ENCODE results near the gene ALOX5AP. TPM values are rescaled to one million over a fixed set of nuclear protein-coding genes. Genes with fewer than 3 reads are reported as not detected.

Gene ALOX5AP
- total and polyA plus RNA-seq, 2 experiments from 2014 or later, result 3.3 to 17.2 TPM

GRCh38 chr13:30805603-30806011 is 70.3 kb downstream of the ALOX5AP start:
- Histone ChIP-seq H3K27ac (peak overlapping the region; percentile 72), H3K9me3 (ENCODE audit: low read depth) (no peaks in the 10 kb centered on the region), H3K36me3 (replicated peaks; ENCODE audit: insufficient read depth, low read depth) (no peaks in the 10 kb centered on the region), H3K4me3 (no peak overlapping the region), H3K79me2 (no peaks in the 10 kb centered on the region), H3K4me1 (ENCODE audit: insufficient read depth) (peaks cover 4% of the 10 kb centered on the region), H3K4me2 (no peak overlapping the region), H3K27me3 (no peaks in the 10 kb centered on the region), H4K20me1 (ENCODE audit: insufficient read depth, poor library complexity, severe bottlenecking) (no peaks in the 10 kb centered on the region), H2AFZ (no peak overlapping the region), H3K9me2 (replicated peaks; ENCODE audit: insufficient read depth) (no peaks in the 10 kb centered on the region)
- no peak for DNase-seq (ENCODE audit: low spot score)
- 64% methylated on average over 7 of the region's 7 CpGs for WGBS (ENCODE audit: low lambda C conversion rate, missing lambda C conversion rate)
- no peak for TF ChIP-seq CTCF (IDR thresholded peaks at IDR 0.05; ENCODE audit: poor library complexity)
- TF ChIP-seq EZH2phosphoT487 (IDR thresholded peaks at IDR 0.05; ENCODE audit: low read depth, severe bottlenecking, unreplicated experiment), result no peak
- TF ChIP-seq EZH2 (IDR thresholded peaks at IDR 0.05; ENCODE audit: borderline replicate concordance), result no peak

GRCh38 chr13:30806784-30807183 is 71.4 kb downstream of the ALOX5AP start:
- Histone ChIP-seq H3K36me3 (replicated peaks; ENCODE audit: insufficient read depth, low read depth) (no peaks in the 10 kb centered on the region), H4K20me1 (ENCODE audit: insufficient read depth, poor library complexity, severe bottlenecking) (no peaks in the 10 kb centered on the region)

GRCh38 chr13:30807392-30807791 is 72.0 kb downstream of the ALOX5AP start:
- Histone ChIP-seq H3K36me3 (replicated peaks; ENCODE audit: insufficient read depth, low read depth) (no peaks in the 10 kb centered on the region), H3K4me1 (ENCODE audit: insufficient read depth) (peaks cover 4% of the 10 kb centered on the region), H4K20me1 (ENCODE audit: insufficient read depth, poor library complexity, severe bottlenecking) (no peaks in the 10 kb centered on the region), H3K4me3 (no peak overlapping the region), H3K9me2 (replicated peaks; ENCODE audit: insufficient read depth) (no peaks in the 10 kb centered on the region), H2AFZ (no peak overlapping the region), H3K27ac (no peak overlapping the region), H3K79me2 (no peaks in the 10 kb centered on the region), H3K27me3 (no peaks in the 10 kb centered on the region), H3K4me2 (no peak overlapping the region), H3K9me3 (ENCODE audit: low read depth) (no peaks in the 10 kb centered on the region)
- TF ChIP-seq CTCF (IDR thresholded peaks at IDR 0.05; ENCODE audit: poor library complexity), result no peak
- TF ChIP-seq EZH2phosphoT487 (IDR thresholded peaks at IDR 0.05; ENCODE audit: low read depth, severe bottlenecking, unreplicated experiment), result no peak
- no peak for TF ChIP-seq EZH2 (IDR thresholded peaks at IDR 0.05; ENCODE audit: borderline replicate concordance)
- 92% methylated on average over 4 of the region's 4 CpGs for WGBS (ENCODE audit: low lambda C conversion rate, missing lambda C conversion rate)
- no peak for DNase-seq (ENCODE audit: low spot score)

More at GRCh38 chr13:30806784-30807183, 71.4 kb downstream of the ALOX5AP start:
- H3K79me2 ChIP-seq, result no peaks in the 10 kb centered on the region
- H3K4me2 ChIP-seq, result no peak overlapping the region
- no peaks in the 10 kb centered on the region for H3K27me3 ChIP-seq
- 75% methylated on average over 3 of the region's 3 CpGs for WGBS (ENCODE audit: low lambda C conversion rate, missing lambda C conversion rate)
- no peaks in the 10 kb centered on the region for H3K9me3 ChIP-seq (ENCODE audit: low read depth)
- H3K27ac ChIP-seq, result no peak overlapping the region
- H3K4me3 ChIP-seq, result no peak overlapping the region
- peaks cover 4% of the 10 kb centered on the region for H3K4me1 ChIP-seq (ENCODE audit: insufficient read depth)
- TF ChIP-seq EZH2 (IDR thresholded peaks at IDR 0.05; ENCODE audit: borderline replicate concordance), result no peak
- no peak for TF ChIP-seq CTCF (IDR thresholded peaks at IDR 0.05; ENCODE audit: poor library complexity)
- no peak for TF ChIP-seq EZH2phosphoT487 (IDR thresholded peaks at IDR 0.05; ENCODE audit: low read depth, severe bottlenecking, unreplicated experiment)
- no peak for DNase-seq (ENCODE audit: low spot score)
- no peak overlapping the region for H2AFZ ChIP-seq
- H3K9me2 ChIP-seq (replicated peaks; ENCODE audit: insufficient read depth), result no peaks in the 10 kb centered on the region

GRCh38 chr13:30808600-30808999 is 73.3 kb downstream of the ALOX5AP start:
- Histone ChIP-seq H3K36me3 (replicated peaks; ENCODE audit: insufficient read depth, low read depth) (no peaks in the 10 kb centered on the region), H3K4me2 (no peak overlapping the region), H3K9me2 (replicated peaks; ENCODE audit: insufficient read depth) (no peaks in the 10 kb centered on the region), H4K20me1 (ENCODE audit: insufficient read depth, poor library complexity, severe bottlenecking) (no peaks in the 10 kb centered on the region), H2AFZ (no peak overlapping the region), H3K4me1 (ENCODE audit: insufficient read depth) (no peaks in the 10 kb centered on the region), H3K4me3 (no peak overlapping the region), H3K27ac (no peak overlapping the region), H3K79me2 (no peaks in the 10 kb centered on the region), H3K27me3 (no peaks in the 10 kb centered on the region), H3K9me3 (ENCODE audit: low read depth) (no peaks in the 10 kb centered on the region)
- WGBS (ENCODE audit: low lambda C conversion rate, missing lambda C conversion rate), result 66% methylated on average over 2 of the region's 2 CpGs
- no peak for DNase-seq (ENCODE audit: low spot score)
- TF ChIP-seq EZH2phosphoT487 (IDR thresholded peaks at IDR 0.05; ENCODE audit: low read depth, severe bottlenecking, unreplicated experiment) (no peak), CTCF (IDR thresholded peaks at IDR 0.05; ENCODE audit: poor library complexity) (no peak)
